GM12891 (cell line): Measurements from ENCODE around the gene UFD1.

Experiments used
- DNase-seq: peaks from one replicate; pipeline ENCODE4 v3.0.0; 2011; ENCODE audit warnings: low spot score; ENCODE audit not compliant: insufficient read length
- FAIRE-seq: peaks from 2 replicates; lab custom pipeline; 2011; peaks lifted over from hg19 to GRCh38; lab: Jason Lieb, UNC
- PAX5 ChIP-seq: IDR thresholded peaks from 2 replicates; pipeline ENCODE4 v1.6.1; 2011; ENCODE audit warnings: low read length, moderate library complexity, mild to moderate bottlenecking; ENCODE audit not compliant: insufficient read depth, severe bottlenecking
- POLR2A ChIP-seq: IDR thresholded peaks from 2 replicates; pipeline ENCODE4 v1.6.1; 2011; ENCODE audit warnings: low read depth, low read length, control low read depth
- POLR2AphosphoS5 ChIP-seq: IDR thresholded peaks from 2 replicates; pipeline ENCODE4 v1.6.1; 2011; ENCODE audit warnings: low read depth, low read length, control low read depth
- POU2F2 ChIP-seq: IDR thresholded peaks from 2 replicates; pipeline ENCODE4 v1.6.1; 2011; ENCODE audit warnings: low read depth, mild to moderate bottlenecking, control low read depth, low read length, moderate library complexity
- SPI1 ChIP-seq: IDR thresholded peaks from 2 replicates; pipeline ENCODE4 v1.6.1; 2011; ENCODE audit warnings: low read depth, low read length, control low read depth
- TAF1 ChIP-seq: IDR thresholded peaks from 2 replicates; pipeline ENCODE4 v1.6.1; 2011; ENCODE audit warnings: low read depth, low read length, control low read depth

UFD1 gene

GRCh38 chr22:19473578-19473977, 5.4 kb downstream of the UFD1 start:
- TF ChIP-seq POLR2AphosphoS5 (no peak), POLR2A (no peak), POU2F2 (no peak), TAF1 (no peak), PAX5 (no peak), SPI1 (no peak)
- no peak for DNase-seq

GRCh38 chr22:19472233-19472632, 6.8 kb downstream of the UFD1 start:
- no peak for FAIRE-seq
- no peak for DNase-seq
- TF ChIP-seq POU2F2 (no peak), PAX5 (no peak), POLR2AphosphoS5 (no peak), SPI1 (no peak), TAF1 (no peak), POLR2A (no peak)

More at GRCh38 chr22:19473578-19473977, 5.4 kb downstream of the UFD1 start:
- no peak for FAIRE-seq

- DNase-seq (no peak), FAIRE-seq (no peak)
- no peak for TF ChIP-seq SPI1
- TF ChIP-seq PAX5 = no peak
- no peak for TF ChIP-seq TAF1
- no peak for TF ChIP-seq POLR2AphosphoS5
- no peak for TF ChIP-seq POLR2A
- TF ChIP-seq POU2F2 = no peak
Measured at GRCh38 chr22:19471572-19471971, 7.4 kb downstream of the UFD1 start.

- no peak for TF ChIP-seq POLR2AphosphoS5
- FAIRE-seq = no peak
- DNase-seq = no peak
Measured at GRCh38 chr22:19470010-19470409, 9.0 kb downstream of the UFD1 start.

GRCh38 chr22:19469421-19469820, 9.6 kb downstream of the UFD1 start:
- DNase-seq (no peak), FAIRE-seq (no peak)
- TF ChIP-seq TAF1 = no peak
- no peak for TF ChIP-seq POLR2A
- no peak for TF ChIP-seq SPI1
- TF ChIP-seq PAX5 = no peak
- no peak for TF ChIP-seq POLR2AphosphoS5
- no peak for TF ChIP-seq POU2F2

- FAIRE-seq = no peak
- TF ChIP-seq POLR2AphosphoS5 (no peak), SPI1 (no peak), TAF1 (no peak), POLR2A (no peak), PAX5 (no peak), POU2F2 (no peak)
- no peak for DNase-seq
Measured at GRCh38 chr22:19467912-19468311, 11.1 kb downstream of the UFD1 start.

GRCh38 chr22:19466848-19467752, 11.9 kb downstream of the UFD1 start:
- DNase-seq = no peak
- no peak for TF ChIP-seq TAF1
- TF ChIP-seq POLR2A = no peak
- TF ChIP-seq POLR2AphosphoS5 = no peak
- no peak for TF ChIP-seq PAX5
- TF ChIP-seq SPI1 = no peak
- TF ChIP-seq POU2F2 = no peak
- FAIRE-seq = no peak

GRCh38 chr22:19466126-19466716, 12.8 kb downstream of the UFD1 start:
- DNase-seq (no peak), FAIRE-seq (no peak)
- TF ChIP-seq SPI1 = no peak
- no peak for TF ChIP-seq POLR2A
- TF ChIP-seq POU2F2 = no peak
- TF ChIP-seq TAF1 = no peak
- no peak for TF ChIP-seq POLR2AphosphoS5
- no peak for TF ChIP-seq PAX5

GRCh38 chr22:19464975-19465374, 14.0 kb downstream of the UFD1 start:
- TF ChIP-seq PAX5 (no peak), POU2F2 (no peak), POLR2AphosphoS5 (no peak), SPI1 (no peak), TAF1 (no peak), POLR2A (no peak)
- no peak for FAIRE-seq
- no peak for DNase-seq

GRCh38 chr22:19464546-19464945, 14.4 kb downstream of the UFD1 start:
- FAIRE-seq (no peak), DNase-seq (no peak)
- TF ChIP-seq PAX5 (no peak), POLR2AphosphoS5 (no peak), SPI1 (no peak), TAF1 (no peak), POU2F2 (no peak), POLR2A (no peak)
